ENCODE data around the gene LRRC73.
"Not testable (repeated sequence)": the region's sequence is repeated elsewhere in the genome, so short reads cannot be mapped to it uniquely, and the experiment has no call there.

The LRRC73 gene

GRCh38 chr6:43461936-43462335 lies 48.2 kb downstream of the LRRC73 start:
- DNase-seq (ENCODE audit: low spot score) = no peak

- no peak for DNase-seq (ENCODE audit: low spot score)
Measured at GRCh38 chr6:43460032-43460431, 50.1 kb downstream of the LRRC73 start.

DNA sequence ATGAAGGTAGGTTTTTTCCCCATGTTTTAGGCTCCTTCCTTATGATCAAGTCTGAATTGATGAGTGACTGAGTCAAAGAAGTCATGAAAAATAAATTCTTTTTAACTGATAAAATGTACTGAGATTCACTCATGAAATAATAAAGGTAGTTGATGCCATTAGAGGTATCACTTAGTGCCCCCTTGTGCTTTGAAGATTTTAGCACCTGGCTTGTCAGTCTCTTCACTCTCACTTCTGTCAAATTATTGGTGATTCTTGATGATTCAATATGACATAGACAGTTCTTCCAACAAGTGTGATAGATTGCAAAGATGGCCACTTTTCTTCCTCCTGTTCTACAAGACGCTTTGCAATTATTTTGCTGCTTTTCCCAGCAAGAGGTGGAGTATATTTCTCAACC lies 50.6 kb downstream of the LRRC73 start:
- DNase-seq (ENCODE audit: low spot score) = no peak

DNA sequence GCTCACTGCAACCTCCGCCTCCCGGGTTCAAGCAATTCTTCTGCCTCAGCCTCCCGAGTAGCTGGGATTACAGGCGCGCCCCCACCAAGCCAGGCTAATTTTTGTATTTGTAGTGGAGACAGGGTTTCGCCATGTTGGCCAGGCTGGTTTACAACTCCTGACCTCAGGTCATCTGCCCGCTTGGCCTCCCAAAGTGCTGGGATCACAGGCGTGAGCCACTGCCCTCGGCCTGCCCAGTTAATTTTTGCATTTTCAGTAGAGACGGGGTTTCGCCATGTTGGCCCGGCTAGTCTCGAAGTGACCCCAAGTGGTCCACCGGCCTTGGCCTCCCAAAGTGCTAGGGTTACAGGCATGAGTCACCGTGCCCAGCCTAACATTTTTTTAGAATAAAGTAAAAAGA lies 52.0 kb downstream of the LRRC73 start:
- DNase-seq (ENCODE audit: low spot score) = not testable (repeated sequence)

GRCh38 chr6:43457643-43458042 lies 52.5 kb downstream of the LRRC73 start:
- DNase-seq (ENCODE audit: low spot score) = no peak
